GM23248 (cell line): ENCODE results near the gene PPFIA3.

ENCODE experiments used
- EZH2 ChIP-seq: fragments of 200-600 bp; sonication (generic); IDR thresholded peaks from 2 replicates; pipeline ENCODE4 v1.6.1; 2018; ENCODE audit warnings: antibody characterized with exemption, mild to moderate bottlenecking; ENCODE audit not compliant: insufficient read depth, poor library complexity, severe bottlenecking
- EZH2phosphoT487 ChIP-seq: fragments of 200-600 bp; sonication (generic); IDR thresholded peaks from 2 replicates; pipeline ENCODE4 v1.6.1; 2018; ENCODE audit warnings: antibody characterized with exemption, moderate library complexity, mild to moderate bottlenecking, low read depth; ENCODE audit not compliant: insufficient read depth

DNA sequence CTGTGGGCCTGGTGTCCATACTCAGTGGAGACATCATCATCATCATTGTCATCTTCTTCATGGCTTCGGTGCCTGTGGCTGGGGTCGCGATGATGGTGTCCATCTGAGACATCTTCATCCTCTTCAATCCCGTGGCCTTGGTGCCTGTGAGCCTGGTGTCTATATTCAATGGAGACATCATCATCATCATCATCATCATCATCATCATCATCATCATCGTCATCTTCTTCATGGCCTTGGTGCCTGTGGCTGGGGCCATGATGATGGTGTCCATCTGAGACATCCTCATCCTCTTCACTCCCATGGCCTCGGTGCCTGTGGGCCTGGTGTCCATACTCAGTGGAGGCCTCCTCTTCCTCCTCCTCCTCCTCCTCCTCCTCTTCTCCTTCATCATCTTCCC is 34.9 kb downstream of the PPFIA3 start:
- TF ChIP-seq EZH2phosphoT487 (no peak), EZH2 (no peak)
